Muscle layer of duodenum (tissue), 2 donors: Measurements from ENCODE around the gene ABCC9.

Experiments
- H3K27ac ChIP-seq: one replicate; pipeline ENCODE4 v1.7.0; 2013; ENCODE audit warnings: mild to moderate bottlenecking, low read length
- H3K27me3 ChIP-seq: one replicate; pipeline ENCODE4 v1.7.0; 2013; ENCODE audit warnings: low read depth, mild to moderate bottlenecking, control low read depth, low read length
- H3K36me3 ChIP-seq, 2 donors: one replicate each; pipeline ENCODE4 v1.7.0; 2013; ENCODE audit warnings: low read length in 2 of 2, control low read depth in 1 of 2, mild to moderate bottlenecking in 1 of 2; ENCODE audit not compliant: insufficient read depth in 2 of 2, control insufficient read depth in 1 of 2
- H3K4me1 ChIP-seq, 2 donors: one replicate each; pipeline ENCODE4 v1.7.0; 2013; ENCODE audit warnings: low read length in 2 of 2, mild to moderate bottlenecking in 2 of 2, control low read depth in 1 of 2, moderate library complexity in 1 of 2; ENCODE audit not compliant: insufficient read depth in 2 of 2, control insufficient read depth in 1 of 2
- H3K4me3 ChIP-seq, 2 donors: one replicate each; pipeline ENCODE4 v1.7.0; 2013; ENCODE audit warnings: low read length in 2 of 2, low read depth in 1 of 2, mild to moderate bottlenecking in 1 of 2
- H3K9me3 ChIP-seq, 2 donors: one replicate each; pipeline ENCODE4 v1.7.0; 2013; ENCODE audit warnings: low read length in 2 of 2, control low read depth in 1 of 2, mild to moderate bottlenecking in 1 of 2; ENCODE audit not compliant: control insufficient read depth in 1 of 2
- donor health status: healthy.

Gene ABCC9

GRCh38 chr12:21877293-21877982 lies 63.8 kb downstream of the ABCC9 start:
- no peak overlapping the region for H3K4me3 ChIP-seq
- no peaks in the 10 kb centered on the region for H3K9me3 ChIP-seq
- H3K4me1 ChIP-seq, result peaks cover 0 to 8% of the 10 kb centered on the region in 2 donors
- H3K27me3 ChIP-seq, result no peaks in the 10 kb centered on the region
- no peak overlapping the region for H3K27ac ChIP-seq
- H3K36me3 ChIP-seq, result no peaks in the 10 kb centered on the region

GRCh38 chr12:21865846-21866245 lies 75.4 kb downstream of the ABCC9 start:
- Histone ChIP-seq H3K36me3 (peaks cover 0 to 9% of the 10 kb centered on the region in 2 donors), H3K4me3 (no peak overlapping the region), H3K9me3 (peaks cover 0 to 4% of the 10 kb centered on the region in 2 donors), H3K27ac (no peak overlapping the region), H3K4me1 (no peaks in the 10 kb centered on the region), H3K27me3 (no peaks in the 10 kb centered on the region)

- H3K36me3 ChIP-seq, result peaks cover 0 to 4% of the 10 kb centered on the region in 2 donors
- H3K27ac ChIP-seq, result no peak overlapping the region
- H3K9me3 ChIP-seq, result no peaks in the 10 kb centered on the region
- peaks cover 0 to 7% of the 10 kb centered on the region in 2 donors for H3K4me1 ChIP-seq
- H3K4me3 ChIP-seq, result no peak overlapping the region
- H3K27me3 ChIP-seq, result no peaks in the 10 kb centered on the region
Observed at GRCh38 chr12:21860534-21860933, 80.7 kb downstream of the ABCC9 start.

DNA sequence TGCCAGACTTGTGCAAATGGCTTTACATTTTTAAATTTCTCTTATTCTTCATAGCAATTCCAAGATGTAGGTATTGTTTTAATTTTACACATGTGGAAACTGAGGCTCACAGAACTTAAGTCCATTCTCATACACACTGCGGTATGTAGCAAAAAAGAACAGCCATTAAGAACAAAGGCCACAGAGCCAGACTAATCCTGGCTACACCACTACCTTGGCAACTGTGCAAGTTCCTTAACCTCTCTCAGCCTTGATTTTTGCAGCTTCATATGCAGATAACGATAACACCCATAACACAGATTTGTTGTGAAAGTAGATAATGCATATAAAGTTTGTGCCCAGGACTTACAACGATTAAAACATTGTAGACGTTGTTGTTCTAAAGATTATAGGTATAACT lies 81.1 kb downstream of the ABCC9 start:
- no peaks in the 10 kb centered on the region for H3K27me3 ChIP-seq
- no peak overlapping the region for H3K4me3 ChIP-seq
- H3K27ac ChIP-seq, result no peak overlapping the region
- no peaks in the 10 kb centered on the region for H3K9me3 ChIP-seq
- H3K4me1 ChIP-seq, result peaks cover 0 to 7% of the 10 kb centered on the region in 2 donors
- H3K36me3 ChIP-seq, result peaks cover 0 to 4% of the 10 kb centered on the region in 2 donors

GRCh38 chr12:21852251-21852650 lies 89.0 kb downstream of the ABCC9 start:
- Histone ChIP-seq H3K27me3 (no peaks in the 10 kb centered on the region), H3K9me3 (no peaks in the 10 kb centered on the region), H3K4me3 (no peak overlapping the region), H3K27ac (no peak overlapping the region), H3K36me3 (no peaks in the 10 kb centered on the region), H3K4me1 (peaks cover 0 to under 1% of the 10 kb centered on the region in 2 donors)

DNA sequence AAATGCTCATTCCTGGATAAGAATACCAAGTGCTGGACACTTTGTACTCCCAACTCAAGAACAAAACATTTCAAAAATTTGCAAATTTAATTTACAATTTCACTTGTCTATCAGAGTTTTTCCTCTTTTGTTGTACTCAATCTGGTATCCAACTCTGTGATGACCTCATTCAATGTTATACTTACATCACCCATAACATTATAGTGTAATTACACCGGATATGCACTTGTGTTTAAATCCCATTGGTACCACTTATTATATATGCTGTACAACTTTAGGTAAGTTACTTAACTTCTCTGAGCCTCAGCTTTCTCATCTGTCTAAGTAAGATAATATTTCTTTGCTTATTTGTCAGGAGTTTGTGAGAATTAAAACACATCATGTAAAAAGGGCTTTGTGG lies 90.1 kb downstream of the ABCC9 start:
- Histone ChIP-seq H3K4me3 (no peak overlapping the region), H3K4me1 (no peaks in the 10 kb centered on the region), H3K9me3 (no peaks in the 10 kb centered on the region), H3K36me3 (no peaks in the 10 kb centered on the region), H3K27ac (no peak overlapping the region), H3K27me3 (no peaks in the 10 kb centered on the region)

- no peak overlapping the region for H3K27ac ChIP-seq
- H3K27me3 ChIP-seq, result no peaks in the 10 kb centered on the region
- H3K36me3 ChIP-seq, result no peaks in the 10 kb centered on the region
- no peaks in the 10 kb centered on the region for H3K9me3 ChIP-seq
- H3K4me1 ChIP-seq, result no peaks in the 10 kb centered on the region
- H3K4me3 ChIP-seq, result no peak overlapping the region
Observed at GRCh38 chr12:21850419-21850818, 90.8 kb downstream of the ABCC9 start.

DNA sequence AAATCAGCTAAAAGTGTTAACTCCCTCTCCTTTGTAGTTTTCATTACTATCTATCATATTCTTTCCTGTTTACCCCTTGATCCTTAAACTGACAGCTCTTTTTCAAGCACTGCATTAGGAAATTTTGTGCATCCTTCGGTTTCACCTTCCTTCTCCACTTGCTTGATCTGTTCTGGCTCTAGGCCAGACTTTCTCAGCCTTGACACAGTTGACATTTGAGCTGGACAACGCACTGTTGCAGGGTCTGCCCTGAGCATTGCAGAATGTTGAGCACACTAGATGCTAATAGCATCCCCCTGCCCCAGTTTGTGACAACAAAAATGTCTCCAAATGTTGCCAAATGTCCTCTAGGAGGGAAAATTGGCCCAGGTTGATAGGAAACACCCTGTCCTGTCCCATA lies 91.3 kb downstream of the ABCC9 start:
- Histone ChIP-seq H3K27ac (no peak overlapping the region), H3K4me1 (no peaks in the 10 kb centered on the region), H3K36me3 (no peaks in the 10 kb centered on the region), H3K4me3 (no peak overlapping the region), H3K27me3 (no peaks in the 10 kb centered on the region), H3K9me3 (no peaks in the 10 kb centered on the region)

GRCh38 chr12:21848192-21848591 lies 93.0 kb downstream of the ABCC9 start:
- Histone ChIP-seq H3K27me3 (no peaks in the 10 kb centered on the region), H3K27ac (no peak overlapping the region), H3K9me3 (no peaks in the 10 kb centered on the region), H3K36me3 (no peaks in the 10 kb centered on the region), H3K4me1 (no peaks in the 10 kb centered on the region), H3K4me3 (no peak overlapping the region)

DNA sequence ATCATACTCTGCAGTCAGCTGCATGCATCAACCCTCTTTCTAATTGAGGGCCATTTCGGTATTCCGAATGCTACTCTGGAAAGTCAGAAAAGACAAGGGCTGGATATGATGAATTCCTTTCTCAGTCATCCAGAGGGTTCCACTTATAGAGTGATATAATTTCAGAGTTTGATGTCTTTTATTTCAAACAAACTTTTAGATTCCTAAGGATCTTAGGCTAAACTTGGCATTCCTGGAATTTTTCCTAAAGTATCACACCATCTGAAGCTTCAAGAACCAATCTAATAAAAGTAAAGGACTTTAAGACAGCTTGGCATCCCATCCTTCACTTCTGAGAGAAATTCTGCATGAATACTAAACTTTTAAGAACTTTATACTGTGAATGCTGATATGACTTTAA lies 97.4 kb downstream of the ABCC9 start:
- Histone ChIP-seq H3K27me3 (no peaks in the 10 kb centered on the region), H3K27ac (no peak overlapping the region), H3K9me3 (no peaks in the 10 kb centered on the region), H3K4me3 (no peak overlapping the region), H3K36me3 (peaks cover 8 to 10% of the 10 kb centered on the region in 2 donors), H3K4me1 (no peaks in the 10 kb centered on the region)

DNA sequence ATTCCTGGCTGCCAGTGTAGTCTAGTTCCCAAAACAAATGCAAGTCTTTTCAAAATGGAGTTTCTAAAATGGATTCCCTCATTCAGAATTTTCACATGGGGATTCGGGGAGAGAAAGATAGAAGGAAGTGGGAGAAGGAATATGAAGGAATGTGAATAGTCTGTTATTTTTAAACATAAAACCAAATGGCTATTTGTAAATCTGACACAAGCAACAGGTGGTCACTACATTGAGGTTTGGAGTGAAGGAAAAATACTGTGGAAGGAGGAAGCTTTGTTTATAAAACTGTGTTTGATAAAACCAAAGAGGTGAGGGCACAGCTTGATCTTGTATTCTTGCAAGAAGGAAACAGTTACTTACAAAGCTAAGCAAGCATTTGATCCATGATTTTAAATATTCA lies 101.5 kb downstream of the ABCC9 start:
- H3K36me3 ChIP-seq, result peaks cover 8 to 15% of the 10 kb centered on the region in 2 donors
- no peak overlapping the region for H3K4me3 ChIP-seq
- no peak overlapping the region for H3K27ac ChIP-seq
- H3K27me3 ChIP-seq, result no peaks in the 10 kb centered on the region
- no peaks in the 10 kb centered on the region for H3K9me3 ChIP-seq
- H3K4me1 ChIP-seq, result no peaks in the 10 kb centered on the region

DNA sequence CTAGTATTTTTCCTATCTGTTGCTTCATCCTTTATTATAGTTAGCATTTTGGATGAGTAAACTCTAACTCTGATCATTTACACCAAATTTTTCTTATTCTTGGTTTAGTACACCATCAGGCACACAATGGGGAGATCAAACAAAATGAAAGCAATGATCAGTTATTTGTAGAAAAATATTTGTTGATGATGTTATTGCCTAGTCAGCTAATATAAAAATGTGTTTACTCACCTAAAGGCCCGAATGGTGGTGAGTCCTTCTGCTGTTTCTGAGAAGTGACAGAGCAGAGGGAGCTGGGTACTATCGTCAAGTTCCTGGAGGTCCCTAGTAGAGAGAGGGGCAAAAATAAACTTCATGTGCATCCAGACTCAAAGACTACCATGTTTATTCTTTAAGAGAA lies 103.4 kb downstream of the ABCC9 start:
- no peaks in the 10 kb centered on the region for H3K27me3 ChIP-seq
- H3K36me3 ChIP-seq, result peaks cover 8 to 18% of the 10 kb centered on the region in 2 donors
- H3K4me3 ChIP-seq, result no peak overlapping the region
- H3K9me3 ChIP-seq, result no peaks in the 10 kb centered on the region
- no peak overlapping the region for H3K27ac ChIP-seq
- no peaks in the 10 kb centered on the region for H3K4me1 ChIP-seq
